Gastroesophageal sphincter (tissue), 4 donors: ENCODE data around the gene DPP7. TPM values are rescaled to one million over a fixed set of nuclear protein-coding genes. Genes with fewer than 3 reads are reported as not detected.

Experiments used
- ATAC-seq: fragments of 150-250 bp; one replicate; pipeline ENCODE4 v1.9.1; 2016; ENCODE audit warnings: mild to moderate bottlenecking, moderate library complexity
- H3K27ac ChIP-seq, 4 donors: fragments of 200-600 bp; sonication (generic) in 3 of 4; 1 replicate in 3 of 4; 2 replicates in 1 of 4; pipeline ENCODE4 v1.5.1; 2016 to 2019
- H3K27me3 ChIP-seq: fragments of 200-600 bp; sonication (generic); one replicate; pipeline ENCODE4 v1.5.1; 2019
- H3K36me3 ChIP-seq, 2 donors: fragments of 200-600 bp; sonication (generic); one replicate each; pipeline ENCODE4 v1.5.1; 2019; ENCODE audit warnings: control low read depth in 1 of 2
- H3K4me1 ChIP-seq, 3 donors: fragments of 200-600 bp; sonication (generic); 1 replicate in 2 of 3; 2 replicates in 1 of 3; pipeline ENCODE4 v1.5.1; 2016 to 2019; ENCODE audit warnings: control low read depth in 2 of 3
- H3K4me3 ChIP-seq, 2 donors: fragments of 200-600 bp; sonication (generic); one replicate each; pipeline ENCODE4 v1.5.1; 2019; ENCODE audit warnings: mild to moderate bottlenecking in 1 of 2, moderate library complexity in 1 of 2
- H3K9me3 ChIP-seq, 3 donors: fragments of 200-600 bp; sonication (generic); one replicate each; pipeline ENCODE4 v1.5.1; 2017 to 2019; ENCODE audit warnings: control low read depth in 2 of 3
- EP300 ChIP-seq: sonication (generic); formaldehyde crosslinking; IDR thresholded peaks from one replicate; pipeline ENCODE4 v1.6.1; 2017; ENCODE audit warnings: antibody characterized with exemption, mild to moderate bottlenecking
- POLR2A ChIP-seq, 2 donors: fragments of 450-650 bp; IDR thresholded peaks; one replicate each; pipeline ENCODE4 v1.6.1; 2017; ENCODE audit warnings: antibody characterized with exemption in 2 of 2, mild to moderate bottlenecking in 2 of 2, moderate library complexity in 1 of 2
- POLR2AphosphoS5 ChIP-seq: sonication (generic); formaldehyde crosslinking; IDR thresholded peaks from one replicate; pipeline ENCODE4 v1.6.1; 2017; ENCODE audit warnings: antibody characterized with exemption
- whole genome bisulfite sequencing, 2 donors: methylation state at CpG; one replicate each; pipeline ENCODE4 v1.1.5; 2018; ENCODE audit warnings: low coverage in 1 of 2; 5-methylcytosine and 5-hydroxymethylcytosine counted together
- total RNA-seq, 4 donors: library from RNA; depleted of rRNA; stranded (reverse); fragments of >200 nt; gene quantifications; one replicate each; pipeline ENCODE4 v1.1.0, GENCODE V29; 2016
- TF ChIP-seq, protein P1 (sequence below), 4 experiments: fragments of 200-600 bp in 2 of 4; fragments of 450-650 bp in 2 of 4; sonication (generic) in 1 of 4; IDR thresholded peaks; one replicate each; pipeline ENCODE4 v1.5.1; 2017 to 2019; ENCODE audit warnings: antibody characterized with exemption in 4 of 4, mild to moderate bottlenecking in 2 of 4, moderate library complexity in 2 of 4

The DPP7 gene
- total RNA-seq, 4 donors from 2014 or later, result 74.5 to 124 (median 111) TPM

- TF ChIP-seq POLR2A (IDR thresholded peaks at IDR 0.05), result no peak
- no peak for TF ChIP-seq POLR2AphosphoS5
- TF ChIP-seq EP300, result no peak
- TF ChIP-seq, protein P1, sequence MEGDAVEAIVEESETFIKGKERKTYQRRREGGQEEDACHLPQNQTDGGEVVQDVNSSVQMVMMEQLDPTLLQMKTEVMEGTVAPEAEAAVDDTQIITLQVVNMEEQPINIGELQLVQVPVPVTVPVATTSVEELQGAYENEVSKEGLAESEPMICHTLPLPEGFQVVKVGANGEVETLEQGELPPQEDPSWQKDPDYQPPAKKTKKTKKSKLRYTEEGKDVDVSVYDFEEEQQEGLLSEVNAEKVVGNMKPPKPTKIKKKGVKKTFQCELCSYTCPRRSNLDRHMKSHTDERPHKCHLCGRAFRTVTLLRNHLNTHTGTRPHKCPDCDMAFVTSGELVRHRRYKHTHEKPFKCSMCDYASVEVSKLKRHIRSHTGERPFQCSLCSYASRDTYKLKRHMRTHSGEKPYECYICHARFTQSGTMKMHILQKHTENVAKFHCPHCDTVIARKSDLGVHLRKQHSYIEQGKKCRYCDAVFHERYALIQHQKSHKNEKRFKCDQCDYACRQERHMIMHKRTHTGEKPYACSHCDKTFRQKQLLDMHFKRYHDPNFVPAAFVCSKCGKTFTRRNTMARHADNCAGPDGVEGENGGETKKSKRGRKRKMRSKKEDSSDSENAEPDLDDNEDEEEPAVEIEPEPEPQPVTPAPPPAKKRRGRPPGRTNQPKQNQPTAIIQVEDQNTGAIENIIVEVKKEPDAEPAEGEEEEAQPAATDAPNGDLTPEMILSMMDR (IDR thresholded peaks at IDR 0.05), result no peak
- peaks cover 0 to 21% (median 11%) of the 10 kb centered on the region in 3 donors for H3K4me1 ChIP-seq
- peaks cover 0 to 11% of the 10 kb centered on the region in 2 donors for H3K36me3 ChIP-seq
- no peaks in the 10 kb centered on the region for H3K27me3 ChIP-seq
- H3K9me3 ChIP-seq, result no peaks in the 10 kb centered on the region
- H3K27ac ChIP-seq, result no peak overlapping the region
- ATAC-seq, result no peak
- WGBS, 2 donors, result 75 to 93% methylated on average over 7 to 8 of the region's 15 CpGs
- H3K4me3 ChIP-seq, result no peak overlapping the region
These were observed 2.8 kb upstream of the DPP7 start for GRCh38 chr9:137117269-137117731.

DNA sequence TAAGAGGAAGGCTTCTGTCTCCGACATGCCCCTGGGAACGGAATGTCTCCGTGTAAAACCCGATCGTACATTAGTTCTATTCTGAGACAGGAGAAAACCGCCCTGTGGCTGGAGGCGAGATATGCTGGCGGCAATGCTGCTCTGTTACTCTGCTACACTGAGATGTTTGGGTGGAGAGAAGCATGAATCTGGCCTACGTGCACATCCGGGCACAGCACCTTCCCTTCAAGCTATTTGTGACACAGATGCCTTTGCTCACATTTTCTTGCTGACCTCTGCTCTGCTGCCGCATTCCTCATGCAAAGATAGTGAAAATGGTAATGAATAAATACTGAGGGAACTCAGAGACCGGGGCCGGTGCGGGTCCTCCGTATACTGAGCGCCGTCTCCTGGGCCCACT lies 2.2 kb upstream of the DPP7 start:
- TF ChIP-seq, protein P1 (IDR thresholded peaks at IDR 0.05), result no peak
- no peak for TF ChIP-seq POLR2AphosphoS5
- no peak for TF ChIP-seq POLR2A (IDR thresholded peaks at IDR 0.05)
- no peak for TF ChIP-seq EP300
- no peak overlapping the region for H3K27ac ChIP-seq
- no peaks in the 10 kb centered on the region for H3K27me3 ChIP-seq
- H3K4me1 ChIP-seq, result peaks cover 0 to 21% (median 11%) of the 10 kb centered on the region in 3 donors
- peaks cover 0 to 17% of the 10 kb centered on the region in 2 donors for H3K36me3 ChIP-seq
- ATAC-seq, result no peak
- H3K4me3 ChIP-seq, result no peak overlapping the region
- H3K9me3 ChIP-seq, result no peaks in the 10 kb centered on the region
- 19 to 62% methylated on average over 3 to 5 of the region's 17 CpGs for WGBS, 2 donors

GRCh38 chr9:137116027-137116507 lies 1.5 kb upstream of the DPP7 start:
- Histone ChIP-seq H3K36me3 (peaks cover 0 to 23% of the 10 kb centered on the region in 2 donors), H3K27me3 (no peaks in the 10 kb centered on the region), H3K9me3 (no peaks in the 10 kb centered on the region), H3K4me1 (peaks cover 0 to 21% (median 11%) of the 10 kb centered on the region in 3 donors), H3K27ac (no peak overlapping the region), H3K4me3 (no peak overlapping the region)
- no CpG with 5 or more reads among the region's 6 CpGs for WGBS, 2 donors
- TF ChIP-seq EP300, result no peak
- TF ChIP-seq POLR2AphosphoS5, result no peak
- TF ChIP-seq, protein P1 (IDR thresholded peaks at IDR 0.05), result no peak
- TF ChIP-seq POLR2A (IDR thresholded peaks at IDR 0.05), result no peak
- ATAC-seq, result no peak

- TF ChIP-seq, protein P1 (IDR thresholded peaks at IDR 0.05), result no peak
- TF ChIP-seq EP300 (no peak), POLR2AphosphoS5 (no peak), POLR2A (IDR thresholded peaks at IDR 0.05) (no peak)
- no peaks in the 10 kb centered on the region for H3K27me3 ChIP-seq
- H3K4me3 ChIP-seq, result peak overlapping the region in 1 of 2 donors; percentile 86
- H3K4me1 ChIP-seq, result peaks cover 0 to 21% (median 11%) of the 10 kb centered on the region in 3 donors
- H3K27ac ChIP-seq, result no peak overlapping the region
- WGBS, 2 donors, result 81% methylated on average over 7 of the region's 21 CpGs; no CpG with 5 or more reads in 1 of the 2 donors
- H3K9me3 ChIP-seq, result no peaks in the 10 kb centered on the region
- H3K36me3 ChIP-seq, result peaks cover 0 to 29% of the 10 kb centered on the region in 2 donors
- ATAC-seq, result no peak
These were observed 977 bp upstream of the DPP7 start for GRCh38 chr9:137115394-137116026.

GRCh38 chr9:137114220-137114612 lies 317 bp downstream of the DPP7 start:
- WGBS, 2 donors, result no CpG with 5 or more reads among the region's 45 CpGs
- Histone ChIP-seq H3K27ac (peak overlapping the region in 2 of 4 donors; percentile 48 to 74), H3K4me1 (peaks cover 0 to 21% (median 11%) of the 10 kb centered on the region in 3 donors), H3K27me3 (no peaks in the 10 kb centered on the region), H3K9me3 (no peaks in the 10 kb centered on the region), H3K36me3 (peaks cover 0 to 42% of the 10 kb centered on the region in 2 donors), H3K4me3 (peak overlapping the region; percentile 40 to 86)
- peak; percentile 8 for ATAC-seq
- TF ChIP-seq POLR2A (IDR thresholded peaks at IDR 0.05) (no peak), EP300 (no peak), POLR2AphosphoS5 (no peak)
- TF ChIP-seq, protein P1 (IDR thresholded peaks at IDR 0.05), result no peak
